Measurements from ENCODE around the gene MICOS13. TPM values are rescaled to one million over a fixed set of nuclear protein-coding genes. Genes with fewer than 3 reads are reported as not detected.

The MICOS13 gene
- total and polyA plus RNA-seq, 4 donors = 26.6 to 184 (median 77.6) TPM

DNA sequence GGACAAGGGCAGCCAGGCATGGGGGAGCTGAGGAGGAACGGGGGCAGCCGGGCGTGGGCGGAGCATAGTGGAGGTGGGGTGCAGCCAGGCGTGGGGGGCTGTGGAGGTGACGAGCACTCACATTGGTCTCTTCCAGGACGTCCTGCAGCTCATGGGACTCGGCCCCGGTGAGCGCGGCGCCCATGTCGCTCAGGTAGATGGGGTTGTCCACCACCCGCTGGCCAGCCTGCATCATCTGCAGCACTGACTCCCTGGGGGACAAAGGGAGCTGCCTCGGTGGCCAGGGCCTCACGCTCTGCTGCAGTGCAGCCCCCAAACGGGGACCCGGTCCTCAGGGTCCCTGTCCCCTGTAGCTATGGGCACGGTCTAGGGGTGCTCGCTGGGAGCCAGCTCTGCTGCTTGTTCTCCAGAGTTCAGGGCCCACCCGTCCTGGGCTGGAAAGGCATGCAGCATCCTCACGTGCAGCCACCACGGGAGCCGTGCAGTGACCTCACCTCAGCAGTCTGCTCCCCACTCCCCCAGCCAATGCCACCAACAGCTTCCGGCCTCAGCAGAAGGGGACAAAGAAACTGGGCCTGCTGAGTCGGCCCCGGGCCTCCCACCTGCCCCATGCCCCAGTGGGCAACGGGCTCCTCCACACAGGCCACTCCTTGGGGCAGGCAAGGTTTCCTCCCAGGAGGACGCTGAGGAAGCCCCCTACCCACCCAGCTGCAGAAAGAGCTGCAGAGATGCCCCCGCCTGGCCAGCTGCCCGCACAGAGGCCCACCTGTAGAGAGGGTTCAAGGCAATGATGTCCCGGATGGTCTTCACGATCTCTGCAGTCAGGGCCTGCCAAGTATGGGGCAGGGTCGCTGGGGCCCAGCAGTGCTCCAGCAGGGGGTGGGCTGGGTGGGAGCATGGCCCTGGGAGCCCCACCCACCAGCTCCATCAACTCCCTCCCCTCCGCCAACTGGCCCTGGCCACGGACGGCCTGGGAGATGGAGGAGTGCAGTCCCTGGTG is 27.6 kb upstream of the MICOS13 start:
- 92 to 95% methylated on average over 34 to 37 of the region's 37 CpGs for WGBS, 2 donors
- H3K9me3 ChIP-seq (ENCODE audit: control insufficient read depth in 4 of 4, insufficient read depth in 3 of 4, low read length in 3 of 4) = no peaks in the 10 kb centered on the region
- no peak for ATAC-seq (ENCODE audit: insufficient read depth, low FRiP score)
- no peak overlapping the region for H3K4me3 ChIP-seq
- no peaks in the 10 kb centered on the region for H3K27me3 ChIP-seq (ENCODE audit: control insufficient read depth in 3 of 3, insufficient read depth in 3 of 3, low read length in 2 of 3)
- H3K36me3 ChIP-seq (ENCODE audit: control insufficient read depth in 4 of 4, insufficient read depth in 4 of 4, low read length in 4 of 4) = peaks cover 2 to 80% (median 28%) of the 10 kb centered on the region in 4 donors
- TF ChIP-seq, protein P1, sequence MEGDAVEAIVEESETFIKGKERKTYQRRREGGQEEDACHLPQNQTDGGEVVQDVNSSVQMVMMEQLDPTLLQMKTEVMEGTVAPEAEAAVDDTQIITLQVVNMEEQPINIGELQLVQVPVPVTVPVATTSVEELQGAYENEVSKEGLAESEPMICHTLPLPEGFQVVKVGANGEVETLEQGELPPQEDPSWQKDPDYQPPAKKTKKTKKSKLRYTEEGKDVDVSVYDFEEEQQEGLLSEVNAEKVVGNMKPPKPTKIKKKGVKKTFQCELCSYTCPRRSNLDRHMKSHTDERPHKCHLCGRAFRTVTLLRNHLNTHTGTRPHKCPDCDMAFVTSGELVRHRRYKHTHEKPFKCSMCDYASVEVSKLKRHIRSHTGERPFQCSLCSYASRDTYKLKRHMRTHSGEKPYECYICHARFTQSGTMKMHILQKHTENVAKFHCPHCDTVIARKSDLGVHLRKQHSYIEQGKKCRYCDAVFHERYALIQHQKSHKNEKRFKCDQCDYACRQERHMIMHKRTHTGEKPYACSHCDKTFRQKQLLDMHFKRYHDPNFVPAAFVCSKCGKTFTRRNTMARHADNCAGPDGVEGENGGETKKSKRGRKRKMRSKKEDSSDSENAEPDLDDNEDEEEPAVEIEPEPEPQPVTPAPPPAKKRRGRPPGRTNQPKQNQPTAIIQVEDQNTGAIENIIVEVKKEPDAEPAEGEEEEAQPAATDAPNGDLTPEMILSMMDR (IDR thresholded peaks at IDR 0.05; ENCODE audit: control extremely low read depth, extremely low read depth) = no peak
- no peaks in the 10 kb centered on the region for H3K4me1 ChIP-seq (ENCODE audit: control insufficient read depth in 5 of 5, insufficient read depth in 5 of 5, low read length in 5 of 5)
- no peak overlapping the region for H3K9ac ChIP-seq (ENCODE audit: insufficient read depth in 1 of 2, low read length in 2 of 2)
- no peak overlapping the region for H3K27ac ChIP-seq (ENCODE audit: low read depth in 1 of 2, low read length in 1 of 2)
- DNase-seq = no peak

DNA sequence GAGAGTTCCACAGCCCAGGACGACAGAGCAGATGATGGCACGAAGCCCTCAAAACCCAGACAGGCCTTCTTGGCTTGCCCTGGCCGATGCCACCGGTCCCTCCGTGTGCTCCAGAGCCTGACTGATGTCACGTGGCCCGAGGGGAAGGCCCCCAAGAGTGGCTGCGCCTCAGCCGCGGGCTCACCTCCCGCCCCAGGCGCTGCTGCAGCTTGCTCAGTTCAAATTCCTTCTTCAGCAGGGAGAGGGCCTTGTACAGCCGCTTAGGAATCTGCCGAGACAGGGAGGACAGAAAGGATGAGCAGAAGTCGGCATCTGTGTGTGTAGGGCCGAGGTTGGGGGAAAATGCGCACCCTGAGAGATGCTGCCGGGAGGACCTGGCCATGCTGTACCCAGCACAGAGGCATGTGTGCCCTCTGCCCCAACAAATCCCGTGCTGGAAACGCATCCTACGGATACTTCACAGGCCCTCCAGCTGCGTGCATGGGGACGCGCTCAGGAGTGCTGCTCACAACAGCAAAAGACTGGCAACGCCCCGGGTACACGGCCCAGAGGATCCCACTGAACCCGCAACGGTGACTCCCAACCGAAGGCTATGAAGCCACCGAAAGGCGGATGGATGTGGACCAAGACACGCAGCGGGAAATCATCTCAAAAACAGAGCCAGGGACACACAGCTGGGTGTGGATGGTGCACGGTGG is 26.7 kb upstream of the MICOS13 start:
- Histone ChIP-seq H3K4me3 (no peak overlapping the region), H3K27me3 (ENCODE audit: control insufficient read depth in 3 of 3, insufficient read depth in 3 of 3, low read length in 2 of 3) (no peaks in the 10 kb centered on the region), H3K9ac (ENCODE audit: insufficient read depth in 1 of 2, low read length in 2 of 2) (no peak overlapping the region), H3K27ac (ENCODE audit: low read depth in 1 of 2, low read length in 1 of 2) (no peak overlapping the region), H3K36me3 (ENCODE audit: control insufficient read depth in 4 of 4, insufficient read depth in 4 of 4, low read length in 4 of 4) (peaks cover 2 to 73% (median 25%) of the 10 kb centered on the region in 4 donors), H3K9me3 (ENCODE audit: control insufficient read depth in 4 of 4, insufficient read depth in 3 of 4, low read length in 3 of 4) (no peaks in the 10 kb centered on the region), H3K4me1 (ENCODE audit: control insufficient read depth in 5 of 5, insufficient read depth in 5 of 5, low read length in 5 of 5) (no peaks in the 10 kb centered on the region)
- 95 to 96% methylated on average over 35 of the region's 35 CpGs for WGBS, 2 donors
- DNase-seq (no peak), ATAC-seq (ENCODE audit: insufficient read depth, low FRiP score) (no peak)
- TF ChIP-seq, protein P1 (IDR thresholded peaks at IDR 0.05; ENCODE audit: control extremely low read depth, extremely low read depth) = no peak

DNA sequence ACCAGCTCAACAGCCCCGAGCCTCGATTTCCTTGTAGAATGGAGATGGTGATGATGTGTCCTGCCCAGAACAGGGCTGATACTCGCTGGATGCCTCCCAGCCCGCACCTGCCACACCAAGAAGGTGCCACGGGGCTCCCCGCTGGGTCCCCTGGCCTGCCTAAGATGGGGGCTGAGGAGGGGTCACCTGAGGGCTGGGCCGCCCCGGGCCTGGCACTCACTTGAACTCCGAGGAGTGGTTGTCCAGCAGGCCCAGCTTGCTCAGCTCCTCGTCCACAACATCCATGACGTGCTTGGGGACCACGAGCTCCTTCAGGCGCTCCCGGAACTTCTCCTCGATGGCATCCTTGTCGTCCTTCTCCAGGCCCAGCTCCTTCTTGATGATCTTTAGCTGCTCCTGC is 25.2 kb upstream of the MICOS13 start:
- ATAC-seq (ENCODE audit: insufficient read depth, low FRiP score) = no peak
- H3K36me3 ChIP-seq (ENCODE audit: control insufficient read depth in 4 of 4, insufficient read depth in 4 of 4, low read length in 4 of 4) = peaks cover under 1 to 63% (median 20%) of the 10 kb centered on the region in 4 donors

More for the DNA sequence above, 25.2 kb upstream of the MICOS13 start:
- Histone ChIP-seq H3K27me3 (ENCODE audit: control insufficient read depth in 3 of 3, insufficient read depth in 3 of 3, low read length in 2 of 3) (no peaks in the 10 kb centered on the region), H3K9ac (ENCODE audit: insufficient read depth in 1 of 2, low read length in 2 of 2) (no peak overlapping the region), H3K27ac (ENCODE audit: low read depth in 1 of 2, low read length in 1 of 2) (no peak overlapping the region), H3K4me1 (ENCODE audit: control insufficient read depth in 5 of 5, insufficient read depth in 5 of 5, low read length in 5 of 5) (no peaks in the 10 kb centered on the region), H3K9me3 (ENCODE audit: control insufficient read depth in 4 of 4, insufficient read depth in 3 of 4, low read length in 3 of 4) (no peaks in the 10 kb centered on the region), H3K4me3 (no peak overlapping the region)
- WGBS, 2 donors = 93% methylated on average over 16 of the region's 16 CpGs
- TF ChIP-seq, protein P1 (IDR thresholded peaks at IDR 0.05; ENCODE audit: control extremely low read depth, extremely low read depth) = no peak
- DNase-seq = no peak
